HepG2 (cell line): ENCODE data around the gene DPM1. TPM values are rescaled to one million over a fixed set of nuclear protein-coding genes. Genes with fewer than 3 reads are reported as not detected.

Experiments used
- IRX3 ChIP-seq: sonication (generic); formaldehyde crosslinking; IDR thresholded peaks from 2 replicates; pipeline ENCODE4 v1.8.1; 2023; ENCODE audit warnings: mild to moderate bottlenecking, low read depth, missing genetic modification reagents, borderline replicate concordance
- MAFG ChIP-seq: sonication (generic); formaldehyde crosslinking; IDR thresholded peaks from 2 replicates; pipeline ENCODE4 v1.5.1; 2020; ENCODE audit warnings: mild to moderate bottlenecking, missing genetic modification reagents
- TEAD3 ChIP-seq: optimal IDR thresholded peaks from 2 replicates; pipeline ENCODE3; 2016; ENCODE audit warnings: borderline replicate concordance
- ZBTB40 ChIP-seq, 2 experiments: fragments of 450-650 bp in 1 of 2; sonication (generic) in 1 of 2; formaldehyde crosslinking in 1 of 2; IDR thresholded peaks; 2 replicates each; pipeline versions ENCODE4 v1.6.1 to v1.8.0; 2016 to 2022; ENCODE audit warnings: antibody characterized with exemption in 1 of 2, mild to moderate bottlenecking in 1 of 2, missing genetic modification reagents in 1 of 2
- ZNF710 ChIP-seq: sonication (generic); formaldehyde crosslinking; IDR thresholded peaks from 2 replicates; pipeline ENCODE4 v1.5.0; 2020; ENCODE audit warnings: mild to moderate bottlenecking, missing genetic modification reagents, borderline replicate concordance
- polyA plus RNA-seq, 8 experiments: library from polyadenylated mRNA; depleted of rRNA in 3 of 8; stranded (reverse) in 7 of 8; unstranded in 1 of 8; fragments of >200 nt; fragmentation: Illumina TruSeq in 4 of 8; extraction: Trizol in 4 of 8; gene quantifications; 2 replicates each; pipeline versions ENCODE4 v1.2.1 to v1.2.3, GENCODE V29; 2011 to 2016; ENCODE audit warnings: low read depth in 4 of 8, missing spikeins in 1 of 8, mixed read lengths in 1 of 8; ENCODE audit not compliant: insufficient read depth in 1 of 8
- total RNA-seq, 5 experiments: library from RNA; depleted of rRNA; stranded (reverse); fragments of >200 nt; fragmentation: Illumina TruSeq; extraction: Trizol; gene quantifications; 2 replicates each; pipeline ENCODE4 v1.2.3, GENCODE V29; 2016; ENCODE audit warnings: low read depth in 1 of 5
- TF ChIP-seq, protein P1 (sequence below): sonication (generic); formaldehyde crosslinking; conservative IDR thresholded peaks from 2 replicates; pipeline ENCODE4 v1.4.0; 2020; ENCODE audit warnings: missing genetic modification reagents
- TF ChIP-seq, protein P2 (sequence below): sonication (generic); formaldehyde crosslinking; IDR thresholded peaks from 2 replicates; pipeline ENCODE4 v1.8.0; 2022; ENCODE audit warnings: mild to moderate bottlenecking, missing genetic modification reagents
- TF ChIP-seq, protein P3 (sequence below): sonication (generic); formaldehyde crosslinking; IDR thresholded peaks from 2 replicates; pipeline ENCODE4 v1.5.0; 2020; ENCODE audit warnings: mild to moderate bottlenecking, low read depth, missing genetic modification reagents, borderline replicate concordance

The DPM1 gene
- total and polyA plus RNA-seq, 2 of the 13 experiments (the other 11 are each of a cell fraction or from before 2014, with no cell fraction given) = 83.2 to 161 TPM

- TF ChIP-seq, protein P1, sequence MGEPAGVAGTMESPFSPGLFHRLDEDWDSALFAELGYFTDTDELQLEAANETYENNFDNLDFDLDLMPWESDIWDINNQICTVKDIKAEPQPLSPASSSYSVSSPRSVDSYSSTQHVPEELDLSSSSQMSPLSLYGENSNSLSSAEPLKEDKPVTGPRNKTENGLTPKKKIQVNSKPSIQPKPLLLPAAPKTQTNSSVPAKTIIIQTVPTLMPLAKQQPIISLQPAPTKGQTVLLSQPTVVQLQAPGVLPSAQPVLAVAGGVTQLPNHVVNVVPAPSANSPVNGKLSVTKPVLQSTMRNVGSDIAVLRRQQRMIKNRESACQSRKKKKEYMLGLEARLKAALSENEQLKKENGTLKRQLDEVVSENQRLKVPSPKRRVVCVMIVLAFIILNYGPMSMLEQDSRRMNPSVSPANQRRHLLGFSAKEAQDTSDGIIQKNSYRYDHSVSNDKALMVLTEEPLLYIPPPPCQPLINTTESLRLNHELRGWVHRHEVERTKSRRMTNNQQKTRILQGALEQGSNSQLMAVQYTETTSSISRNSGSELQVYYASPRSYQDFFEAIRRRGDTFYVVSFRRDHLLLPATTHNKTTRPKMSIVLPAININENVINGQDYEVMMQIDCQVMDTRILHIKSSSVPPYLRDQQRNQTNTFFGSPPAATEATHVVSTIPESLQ (CRISPR knock-in tag) = no peak
- TF ChIP-seq IRX3 (no peak), TEAD3 (CRISPR knock-in tag) (no peak), ZNF710 (CRISPR knock-in tag) (no peak), MAFG (CRISPR knock-in tag) (no peak), ZBTB40 (IDR thresholded peaks at IDR 0.05) (no peak), ZBTB40 (CRISPR knock-in tag; IDR thresholded peaks at IDR 0.05) (peak; percentile 67; the same call in 1 of the 2 replicates)
- TF ChIP-seq, protein P2, sequence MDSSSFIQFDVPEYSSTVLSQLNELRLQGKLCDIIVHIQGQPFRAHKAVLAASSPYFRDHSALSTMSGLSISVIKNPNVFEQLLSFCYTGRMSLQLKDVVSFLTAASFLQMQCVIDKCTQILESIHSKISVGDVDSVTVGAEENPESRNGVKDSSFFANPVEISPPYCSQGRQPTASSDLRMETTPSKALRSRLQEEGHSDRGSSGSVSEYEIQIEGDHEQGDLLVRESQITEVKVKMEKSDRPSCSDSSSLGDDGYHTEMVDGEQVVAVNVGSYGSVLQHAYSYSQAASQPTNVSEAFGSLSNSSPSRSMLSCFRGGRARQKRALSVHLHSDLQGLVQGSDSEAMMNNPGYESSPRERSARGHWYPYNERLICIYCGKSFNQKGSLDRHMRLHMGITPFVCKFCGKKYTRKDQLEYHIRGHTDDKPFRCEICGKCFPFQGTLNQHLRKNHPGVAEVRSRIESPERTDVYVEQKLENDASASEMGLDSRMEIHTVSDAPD (CRISPR knock-in tag) = no peak
- TF ChIP-seq, protein P3, sequence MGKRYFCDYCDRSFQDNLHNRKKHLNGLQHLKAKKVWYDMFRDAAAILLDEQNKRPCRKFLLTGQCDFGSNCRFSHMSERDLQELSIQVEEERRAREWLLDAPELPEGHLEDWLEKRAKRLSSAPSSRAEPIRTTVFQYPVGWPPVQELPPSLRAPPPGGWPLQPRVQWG (CRISPR knock-in tag) = no peak
Observed at GRCh38 chr20:50957798-50958614, at the start of gene DPM1 (continued).
